Mesenchymal stem cell (in vitro differentiated cells and primary cell): ENCODE measurements around the gene TMEM9.
A peak's percentile ranks its signal among the peaks of the same experiment; 100 is the strongest.
"Not testable (repeated sequence)": the region's sequence is repeated elsewhere in the genome, so short reads cannot be mapped to it uniquely, and the experiment has no call there.

Experiments used
- DNase-seq: peaks from one replicate; pipeline ENCODE4 v3.0.0-alpha.2; 2013
- H2AFZ ChIP-seq: one replicate; pipeline ENCODE4 v1.6.1; 2013; ENCODE audit warnings: low read depth, mild to moderate bottlenecking, control low read depth, inconsistent platforms, low read length, moderate library complexity
- H2AK5ac ChIP-seq: 2 replicates; pipeline ENCODE4 v1.6.1; 2013; ENCODE audit warnings: low read length, moderate library complexity, mild to moderate bottlenecking, inconsistent platforms; ENCODE audit not compliant: severe bottlenecking
- H2BK120ac ChIP-seq: one replicate; pipeline ENCODE4 v1.6.1; 2013; ENCODE audit warnings: low read depth, mild to moderate bottlenecking, inconsistent platforms, low read length, moderate library complexity
- H2BK12ac ChIP-seq, 2 experiments: one replicate each; pipeline ENCODE4 v1.6.1; 2013; ENCODE audit warnings: inconsistent platforms in 2 of 2, low read length in 2 of 2, mild to moderate bottlenecking in 2 of 2, moderate library complexity in 2 of 2, control low read depth in 1 of 2
- H2BK15ac ChIP-seq: one replicate; pipeline ENCODE4 v1.6.1; 2013; ENCODE audit warnings: mild to moderate bottlenecking, low read depth, inconsistent platforms; ENCODE audit not compliant: poor library complexity, severe bottlenecking
- H2BK5ac ChIP-seq: 2 replicates; pipeline ENCODE4 v1.6.1; 2013; ENCODE audit warnings: low read depth, mild to moderate bottlenecking, low read length, control low read depth, inconsistent platforms; ENCODE audit not compliant: poor library complexity, severe bottlenecking
- H3K14ac ChIP-seq, 2 experiments: one replicate each; pipeline ENCODE4 v1.6.1; 2013; ENCODE audit warnings: inconsistent platforms in 2 of 2, low read length in 2 of 2, control low read depth in 1 of 2, mild to moderate bottlenecking in 1 of 2, moderate library complexity in 1 of 2
- H3K18ac ChIP-seq, 2 experiments: one replicate each; pipeline ENCODE4 v1.6.1; 2013; ENCODE audit warnings: inconsistent platforms in 2 of 2, low read length in 2 of 2, control low read depth in 1 of 2, low read depth in 1 of 2, mild to moderate bottlenecking in 1 of 2
- H3K23ac ChIP-seq, 2 experiments: one replicate each; pipeline ENCODE4 v1.6.1; 2013; ENCODE audit warnings: inconsistent platforms in 2 of 2, low read length in 2 of 2, mild to moderate bottlenecking in 2 of 2, moderate library complexity in 2 of 2, control low read depth in 1 of 2
- H3K27ac ChIP-seq: 2 replicates; pipeline ENCODE4 v1.5.1; 2013; ENCODE audit warnings: mild to moderate bottlenecking, moderate library complexity, low read length, control low read depth, inconsistent platforms; ENCODE audit not compliant: poor library complexity, severe bottlenecking
- H3K27me3 ChIP-seq, 2 experiments: 2 replicates each; pipeline versions ENCODE4 v1.6.1 to v1.7.0; 2013; ENCODE audit warnings: low read length in 2 of 2, mild to moderate bottlenecking in 2 of 2, moderate library complexity in 2 of 2, control low read depth in 1 of 2, inconsistent platforms in 1 of 2; ENCODE audit not compliant: control insufficient read depth in 1 of 2, insufficient read depth in 1 of 2
- H3K36me3 ChIP-seq, 2 experiments: 2 replicates each; pipeline versions ENCODE4 v1.6.1 to v1.7.0; 2013; ENCODE audit warnings: low read length in 2 of 2, control low read depth in 1 of 2, inconsistent platforms in 1 of 2, low read depth in 1 of 2, mild to moderate bottlenecking in 1 of 2; ENCODE audit not compliant: insufficient read depth in 2 of 2, control insufficient read depth in 1 of 2
- H3K4ac ChIP-seq, 2 experiments: one replicate each; pipeline ENCODE4 v1.6.1; 2013; ENCODE audit warnings: inconsistent platforms in 2 of 2, low read length in 2 of 2, mild to moderate bottlenecking in 2 of 2, moderate library complexity in 2 of 2, control low read depth in 1 of 2, low read depth in 1 of 2
- H3K4me1 ChIP-seq: 2 replicates; pipeline ENCODE4 v1.6.1; 2013; ENCODE audit warnings: low read depth, low read length, control low read depth; ENCODE audit not compliant: control insufficient read depth, insufficient read depth
- H3K4me2 ChIP-seq: 2 replicates; pipeline ENCODE4 v1.6.1; 2013; ENCODE audit warnings: low read length, mild to moderate bottlenecking, inconsistent platforms; ENCODE audit not compliant: poor library complexity, severe bottlenecking
- H3K4me3 ChIP-seq, 2 experiments: 2 replicates each; pipeline versions ENCODE4 v1.5.1 to v1.7.0; 2013; ENCODE audit warnings: low read length in 2 of 2, mild to moderate bottlenecking in 2 of 2, control low read depth in 1 of 2, low read depth in 1 of 2; ENCODE audit not compliant: insufficient read depth in 1 of 2
- H3K79me1 ChIP-seq: replicated peaks from 2 replicates; pipeline ENCODE4 v1.6.1; 2013; ENCODE audit warnings: mild to moderate bottlenecking, control low read depth, low read length, inconsistent platforms; ENCODE audit not compliant: poor library complexity, severe bottlenecking
- H3K9ac ChIP-seq: 2 replicates; pipeline ENCODE4 v1.7.0; 2013; ENCODE audit warnings: mild to moderate bottlenecking, low read length, moderate library complexity
- H3K9me3 ChIP-seq: 2 replicates; pipeline ENCODE4 v1.7.0; 2013; ENCODE audit warnings: mild to moderate bottlenecking, low read length; ENCODE audit not compliant: control insufficient read depth
- H4K8ac ChIP-seq: one replicate; pipeline ENCODE4 v1.6.1; 2013; ENCODE audit warnings: inconsistent platforms, mild to moderate bottlenecking, low read length, moderate library complexity
- H4K91ac ChIP-seq: one replicate; pipeline ENCODE4 v1.6.1; 2013; ENCODE audit warnings: mild to moderate bottlenecking, low read length, inconsistent platforms
- WGBS: methylation state at CpG from one replicate; pipeline ENCODE4 v1.1.7; 2013; ENCODE audit warnings: mixed read lengths; 5-methylcytosine and 5-hydroxymethylcytosine counted together

Gene TMEM9

DNA sequence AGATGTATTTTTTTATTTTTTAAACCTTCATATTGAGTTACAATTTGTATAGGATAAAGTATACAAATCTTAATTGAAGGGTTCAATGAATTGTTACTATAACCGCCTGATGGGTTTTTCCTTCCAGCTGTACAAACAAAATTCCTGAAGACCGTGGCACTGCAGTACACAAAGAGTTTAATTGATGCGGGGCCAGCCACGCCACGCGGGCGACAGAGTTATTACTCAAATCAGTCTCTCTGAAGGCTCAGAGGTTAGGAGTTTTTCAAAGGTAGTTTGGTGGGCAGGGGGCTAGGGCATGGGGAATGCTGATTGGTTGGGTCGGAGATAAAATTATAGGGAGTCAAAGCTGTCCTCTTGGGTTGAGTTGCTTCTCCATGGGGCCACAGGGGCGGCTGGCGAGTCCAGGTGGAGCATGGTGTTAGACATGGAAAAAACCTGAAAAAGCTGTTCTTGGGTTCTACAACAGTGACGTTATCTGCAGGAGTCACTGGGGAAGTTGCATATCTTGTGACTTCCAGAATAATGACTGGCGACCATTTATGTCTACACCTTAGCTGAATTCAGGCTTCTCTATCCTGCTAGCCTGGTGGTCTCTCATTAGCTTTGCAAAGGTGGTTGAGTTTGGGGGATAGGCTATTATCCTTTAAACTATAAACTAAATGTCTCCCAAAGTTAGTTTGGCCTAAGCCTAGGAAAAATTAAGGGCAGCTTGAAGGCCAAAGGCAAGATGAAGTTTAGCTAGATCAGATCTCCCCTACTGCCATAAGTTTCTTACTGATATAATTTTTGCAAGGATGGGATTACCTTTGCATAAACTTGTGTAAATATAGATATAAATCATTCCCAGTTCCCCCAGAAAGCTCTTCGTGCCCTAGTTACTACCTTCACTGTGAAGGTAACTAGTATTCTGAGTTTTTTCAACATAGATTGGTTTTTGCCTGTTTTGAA lies 13.0 kb upstream of the TMEM9 start:
- no peak overlapping the region for H3K23ac ChIP-seq
- H2BK12ac ChIP-seq: no peak overlapping the region
- no peak overlapping the region for H3K14ac ChIP-seq
- no peak overlapping the region for H3K9ac ChIP-seq
- no peak overlapping the region for H3K27ac ChIP-seq
- H3K79me1 ChIP-seq: no peaks in the 10 kb centered on the region
- no peak overlapping the region for H3K18ac ChIP-seq
- H3K36me3 ChIP-seq: no peaks in the 10 kb centered on the region
- no peaks in the 10 kb centered on the region for H3K9me3 ChIP-seq
- H4K91ac ChIP-seq: no peak overlapping the region
- no peak overlapping the region for H3K4me3 ChIP-seq
- DNase-seq: no peak
- WGBS: 91% methylated on average over 12 of the region's 13 CpGs
- H4K8ac ChIP-seq: no peak overlapping the region
- H2BK15ac ChIP-seq: no peak overlapping the region
- peak overlapping the region; percentile 19 for H2BK120ac ChIP-seq
- H2BK5ac ChIP-seq: no peak overlapping the region
- H3K4me1 ChIP-seq: peaks cover 10% of the 10 kb centered on the region
- no peak overlapping the region for H3K4me2 ChIP-seq
- no peak overlapping the region for H2AK5ac ChIP-seq
- H2AFZ ChIP-seq: no peak overlapping the region
- H3K4ac ChIP-seq: no peak overlapping the region
- peaks cover 4 to 11% of the 10 kb centered on the region in 2 experiments for H3K27me3 ChIP-seq

DNA sequence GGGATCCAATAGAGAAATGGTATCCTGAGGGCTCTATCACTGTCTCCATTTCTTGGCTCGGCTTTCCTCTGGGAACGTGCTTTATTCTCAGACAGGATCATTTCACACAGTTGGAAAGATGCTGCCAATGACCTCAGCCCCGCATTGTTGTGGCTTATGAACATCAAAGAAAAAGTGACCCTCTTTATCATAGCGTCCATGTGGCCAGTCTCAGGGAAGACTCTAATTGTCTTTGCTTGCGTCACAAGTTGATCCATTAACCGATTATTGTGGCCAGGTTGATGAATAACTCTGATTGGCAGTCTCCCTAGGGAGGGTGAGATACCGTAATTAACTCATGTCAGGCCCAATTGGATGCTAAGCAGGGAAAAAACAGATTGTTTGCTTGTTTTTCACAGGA lies 10.4 kb upstream of the TMEM9 start:
- Histone ChIP-seq H2AFZ (no peak overlapping the region), H3K4me3 (no peak overlapping the region), H3K18ac (no peak overlapping the region), H3K79me1 (no peaks in the 10 kb centered on the region), H3K4me1 (peaks cover 5% of the 10 kb centered on the region), H3K27ac (no peak overlapping the region), H2BK120ac (no peak overlapping the region), H4K8ac (no peak overlapping the region), H3K4ac (no peak overlapping the region), H3K23ac (no peak overlapping the region), H2BK12ac (no peak overlapping the region), H3K14ac (no peak overlapping the region), H3K9ac (no peak overlapping the region), H2BK15ac (no peak overlapping the region), H2BK5ac (no peak overlapping the region), H3K36me3 (no peaks in the 10 kb centered on the region), H4K91ac (no peak overlapping the region), H3K4me2 (no peak overlapping the region), H3K27me3 (peaks cover 9 to 11% of the 10 kb centered on the region in 2 experiments), H3K9me3 (no peaks in the 10 kb centered on the region), H2AK5ac (no peak overlapping the region)
- DNase-seq: no peak
- WGBS: 87% methylated on average over 7 of the region's 7 CpGs

DNA sequence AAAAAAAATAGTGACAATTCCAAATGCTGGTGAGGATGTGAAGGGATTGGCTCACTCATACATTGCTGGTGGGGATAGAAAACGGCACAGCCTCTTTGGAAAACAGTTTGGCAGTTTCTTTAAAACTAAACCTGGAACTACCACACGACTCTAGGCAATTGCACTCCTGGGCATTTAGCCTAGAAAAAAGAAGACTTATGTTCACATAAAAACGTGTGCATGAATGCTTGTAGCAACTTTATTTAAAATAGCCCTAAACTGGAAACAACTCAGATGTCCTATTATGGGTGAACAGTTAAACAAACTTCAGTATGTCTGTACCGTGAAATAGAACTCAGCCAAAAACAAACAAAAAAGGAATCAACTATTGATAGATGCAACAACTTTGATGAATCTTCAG lies 9.4 kb upstream of the TMEM9 start:
- Histone ChIP-seq H4K8ac (no peak overlapping the region), H3K4ac (no peak overlapping the region), H3K18ac (no peak overlapping the region), H3K79me1 (no peaks in the 10 kb centered on the region), H4K91ac (no peak overlapping the region), H2AFZ (no peak overlapping the region), H2AK5ac (no peak overlapping the region), H3K27me3 (peaks cover 9 to 11% of the 10 kb centered on the region in 2 experiments), H3K4me3 (no peak overlapping the region), H2BK12ac (no peak overlapping the region), H3K36me3 (no peaks in the 10 kb centered on the region), H3K4me2 (no peak overlapping the region), H3K4me1 (peaks cover 5% of the 10 kb centered on the region), H2BK120ac (no peak overlapping the region), H3K9ac (no peak overlapping the region), H3K23ac (no peak overlapping the region), H3K27ac (no peak overlapping the region), H2BK15ac (no peak overlapping the region), H3K14ac (no peak overlapping the region), H2BK5ac (no peak overlapping the region), H3K9me3 (no peaks in the 10 kb centered on the region)
- WGBS: 77% methylated on average over 3 of the region's 4 CpGs
- no peak for DNase-seq

DNA sequence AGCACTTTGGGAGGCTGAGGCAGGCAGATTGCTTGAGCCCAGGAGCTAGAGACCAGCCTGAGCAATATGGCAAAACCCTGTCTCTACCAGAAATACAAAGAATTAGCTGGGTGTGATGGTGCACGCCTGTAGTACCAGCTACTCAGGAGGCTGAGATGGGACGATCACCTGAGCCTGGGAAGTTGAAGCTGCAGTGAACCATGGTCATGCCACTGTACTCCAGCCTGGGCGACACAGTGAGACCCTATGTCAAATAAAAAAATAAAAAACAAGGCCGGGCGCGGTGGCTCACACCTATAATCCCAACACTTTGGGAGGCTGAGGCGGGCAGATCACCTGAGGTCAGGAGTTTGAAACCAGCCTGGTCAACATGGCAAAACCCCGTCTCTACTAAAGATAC lies 8.8 kb upstream of the TMEM9 start:
- peaks cover 10 to 11% of the 10 kb centered on the region in 2 experiments for H3K27me3 ChIP-seq
- not testable (repeated sequence) for H3K14ac ChIP-seq, H4K91ac ChIP-seq, H2BK15ac ChIP-seq, H3K36me3 ChIP-seq, H2AFZ ChIP-seq, H2BK120ac ChIP-seq, H3K4me1 ChIP-seq, H3K4ac ChIP-seq, H3K23ac ChIP-seq, H3K4me3 ChIP-seq, H3K18ac ChIP-seq, H3K9ac ChIP-seq, H2BK12ac ChIP-seq, DNase-seq, H3K79me1 ChIP-seq, H3K27ac ChIP-seq, H3K9me3 ChIP-seq, H2BK5ac ChIP-seq, H2AK5ac ChIP-seq, H4K8ac ChIP-seq, H3K4me2 ChIP-seq
- 93% methylated on average over 8 of the region's 8 CpGs for WGBS
